NCI-H1417 (cell line): ENCODE data around the gene RBFOX2.
"Not testable (repeated sequence)": the region's sequence is repeated elsewhere in the genome, so short reads cannot be mapped to it uniquely, and the experiment has no call there.

Experiments used
- DNase-seq, 3 experiments: peaks; one replicate each; lab custom pipeline; 2025; lab: John Stamatoyannopoulos, UW

RBFOX2 gene

DNA sequence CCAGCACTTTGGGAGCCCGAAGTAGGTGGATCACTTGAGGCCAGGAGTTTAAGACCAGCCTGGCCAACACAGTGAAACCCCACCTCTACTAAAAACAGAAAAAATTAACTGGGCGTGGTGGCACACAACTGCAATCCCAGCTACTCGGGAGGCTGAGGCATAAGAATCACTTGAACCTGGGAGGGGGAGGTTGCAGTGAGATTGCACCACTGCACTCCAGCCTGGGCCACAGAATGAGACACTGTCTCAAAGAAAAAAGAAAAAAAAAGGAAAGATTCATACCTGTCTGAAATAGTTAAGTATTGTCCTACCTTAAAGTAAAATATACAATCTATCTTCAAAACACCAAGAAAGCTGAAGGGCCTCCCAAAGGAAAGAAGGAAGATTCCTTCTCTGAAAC is 20.1 kb downstream of the RBFOX2 start:
- no peak for DNase-seq

DNA sequence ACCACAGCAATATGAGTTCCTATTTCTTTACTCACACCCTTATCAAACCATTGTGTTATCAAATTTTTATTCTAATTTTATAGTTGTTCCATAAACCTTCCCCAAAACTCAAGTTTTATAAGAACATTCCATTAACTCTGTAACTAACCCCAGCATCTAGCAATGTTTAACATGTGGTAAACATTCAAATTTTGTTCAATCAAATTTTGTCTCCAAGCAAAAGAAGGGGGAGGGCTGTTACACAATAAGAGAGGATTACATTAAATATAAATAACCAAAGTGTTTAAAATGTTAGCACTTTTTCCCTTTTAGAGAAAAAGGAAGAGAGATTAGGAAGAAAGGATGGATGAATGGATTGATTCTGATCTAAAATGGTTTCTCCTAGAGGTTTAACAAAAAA is 20.5 kb downstream of the RBFOX2 start:
- no peak for DNase-seq

DNA sequence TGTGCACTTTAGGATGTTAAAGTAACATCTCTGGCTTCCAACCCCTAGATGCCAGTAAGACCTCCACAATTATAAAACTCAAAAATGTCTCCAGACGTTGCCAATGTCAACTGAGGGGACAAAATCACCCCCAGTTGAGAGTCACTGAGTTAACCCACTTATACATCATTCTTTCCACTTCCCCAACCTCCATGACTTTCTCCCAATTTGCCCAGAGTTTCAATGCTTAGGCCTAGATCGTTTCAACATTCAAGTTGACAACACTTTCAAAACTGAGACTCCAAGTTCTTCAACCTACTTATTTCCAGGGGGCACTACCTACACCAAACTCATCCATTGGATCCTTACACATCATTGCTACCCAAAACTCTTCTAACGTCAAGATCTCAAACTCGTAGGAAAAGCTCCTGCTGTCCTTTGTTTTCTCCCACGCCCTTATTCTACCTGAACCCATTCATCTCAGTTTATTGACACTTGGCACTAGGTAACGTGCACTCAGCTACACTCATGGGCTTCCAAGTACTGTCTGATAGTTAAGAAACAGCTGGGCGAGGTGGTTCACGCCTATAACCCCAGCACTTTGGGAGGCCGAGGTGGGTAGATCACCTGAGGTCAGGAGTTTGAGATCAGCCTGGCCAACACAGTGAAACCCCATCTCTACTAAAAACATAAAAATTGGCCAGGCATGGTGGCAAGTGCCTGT is 24.5 kb downstream of the RBFOX2 start:
- DNase-seq = no peak

DNA sequence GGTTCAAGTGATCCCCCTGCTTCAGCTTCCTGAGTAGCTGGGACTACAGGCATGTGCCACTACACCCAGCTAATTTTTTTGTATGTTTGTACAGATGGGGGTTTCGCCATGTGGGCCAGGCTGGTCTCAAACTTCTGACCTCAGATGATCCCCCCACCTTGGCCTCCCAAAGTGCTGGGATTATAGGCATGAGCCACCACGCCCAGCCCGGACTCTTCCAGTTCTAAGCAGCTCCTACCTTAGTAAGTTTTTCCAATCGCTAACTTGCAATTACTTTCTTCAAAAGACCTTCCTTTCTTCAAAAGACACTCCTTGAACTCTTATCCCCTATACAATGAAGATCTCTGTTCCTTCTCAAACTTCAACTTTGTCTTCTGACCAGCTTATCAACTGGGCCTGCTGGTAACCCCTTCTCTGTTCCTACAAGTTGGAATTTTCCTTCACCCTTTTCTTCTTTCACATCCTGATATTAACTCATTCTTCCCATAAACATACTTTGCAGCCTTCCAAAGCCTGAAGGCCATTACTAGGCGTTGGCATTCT is 25.8 kb downstream of the RBFOX2 start:
- DNase-seq = no peak

DNA sequence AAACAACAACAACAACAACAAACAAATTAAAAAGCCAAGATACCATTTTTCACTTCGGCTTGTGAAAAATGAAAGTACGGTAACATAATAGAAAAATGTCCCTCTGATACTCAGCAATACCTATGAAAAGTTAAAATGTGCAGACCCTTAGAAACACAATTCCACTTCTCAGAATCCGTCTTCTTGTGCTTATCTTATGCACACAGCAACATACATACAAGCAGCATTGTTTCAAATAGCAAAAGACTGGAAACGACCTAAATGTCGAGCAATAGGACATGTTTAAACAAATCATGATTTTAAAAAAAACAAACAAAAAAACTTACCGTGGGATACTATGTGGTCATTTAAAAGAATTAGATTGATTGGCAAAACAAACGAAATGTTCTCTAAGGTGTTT is 26.5 kb downstream of the RBFOX2 start:
- no peak for DNase-seq

- no peak for DNase-seq
Observed at GRCh38 chr22:35998748-35999147, 29.9 kb downstream of the RBFOX2 start.

DNA sequence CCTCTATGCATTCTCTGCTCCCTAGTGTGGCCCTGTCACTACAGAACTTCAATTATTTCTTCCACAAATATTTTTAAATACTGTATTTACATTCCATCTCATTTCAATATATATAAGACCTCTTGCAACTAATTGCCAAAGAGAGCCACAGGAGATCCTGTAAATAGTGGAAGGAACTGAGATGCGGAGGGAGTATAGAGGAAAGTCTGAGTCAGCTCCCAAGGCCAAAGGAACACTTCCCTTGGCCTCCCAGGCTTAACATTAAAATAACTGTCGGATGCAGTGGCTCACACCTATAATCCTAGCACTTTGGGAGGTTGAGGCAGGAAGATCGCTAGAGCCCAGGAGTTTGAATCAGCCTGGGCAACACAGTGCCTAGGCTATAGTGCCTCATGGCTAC is 31.2 kb downstream of the RBFOX2 start:
- DNase-seq = no peak

GRCh38 chr22:35996596-35996995 is 32.0 kb downstream of the RBFOX2 start:
- DNase-seq = no peak

DNA sequence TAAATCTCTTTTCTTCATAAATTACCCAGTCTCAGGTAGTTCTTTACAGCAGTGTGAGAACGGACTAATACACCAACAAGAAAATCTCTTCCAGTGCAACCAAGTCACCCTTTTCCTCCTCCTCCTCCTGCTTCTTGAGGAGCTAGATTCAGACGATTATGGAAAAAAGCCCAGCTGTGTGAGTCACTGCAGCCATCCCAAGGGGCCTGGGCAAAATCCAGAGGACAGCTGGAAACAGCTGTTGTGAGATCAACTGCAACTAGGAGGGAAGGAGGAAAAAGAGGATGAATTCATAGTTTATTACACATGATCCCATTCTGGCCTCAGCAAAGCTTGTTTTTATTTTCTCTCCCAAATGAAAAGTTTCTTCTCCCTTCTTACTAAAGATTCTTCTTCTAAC is 32.9 kb downstream of the RBFOX2 start:
- no peak for DNase-seq

GRCh38 chr22:35995348-35995747 is 33.3 kb downstream of the RBFOX2 start:
- DNase-seq = no peak

- DNase-seq = not testable (repeated sequence)
Observed at GRCh38 chr22:35993727-35994126, 34.9 kb downstream of the RBFOX2 start.

DNA sequence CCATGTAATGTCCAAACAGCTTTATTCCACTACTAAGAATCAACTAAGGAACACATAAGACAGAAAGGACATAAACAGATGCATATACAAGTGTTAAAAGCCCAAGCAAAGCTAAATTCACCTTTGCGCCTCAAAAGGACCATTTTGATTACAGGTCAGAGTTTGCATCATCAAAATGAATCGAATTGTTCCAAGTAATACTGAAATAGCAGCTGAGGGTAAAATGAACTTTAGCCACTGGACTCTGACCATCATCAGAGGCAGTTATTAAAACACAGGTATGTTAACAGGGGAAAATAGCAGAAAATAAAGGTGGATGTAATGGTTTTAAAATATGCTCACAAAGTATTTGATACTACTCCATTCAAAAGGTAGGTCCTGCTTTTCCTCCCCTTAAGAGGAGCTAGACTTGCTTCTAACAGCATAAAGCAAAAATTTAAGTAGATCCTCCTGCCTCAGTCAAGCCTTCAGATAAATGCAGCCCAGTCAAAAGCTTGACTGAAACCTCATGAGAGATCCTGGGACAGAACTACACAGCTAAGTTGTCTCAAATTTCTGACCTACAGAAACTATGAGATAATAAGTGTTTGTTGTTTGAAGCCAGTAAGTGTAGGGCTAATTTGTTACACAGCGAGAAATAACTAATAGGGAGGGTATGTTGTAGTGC is 35.4 kb downstream of the RBFOX2 start:
- no peak for DNase-seq

DNA sequence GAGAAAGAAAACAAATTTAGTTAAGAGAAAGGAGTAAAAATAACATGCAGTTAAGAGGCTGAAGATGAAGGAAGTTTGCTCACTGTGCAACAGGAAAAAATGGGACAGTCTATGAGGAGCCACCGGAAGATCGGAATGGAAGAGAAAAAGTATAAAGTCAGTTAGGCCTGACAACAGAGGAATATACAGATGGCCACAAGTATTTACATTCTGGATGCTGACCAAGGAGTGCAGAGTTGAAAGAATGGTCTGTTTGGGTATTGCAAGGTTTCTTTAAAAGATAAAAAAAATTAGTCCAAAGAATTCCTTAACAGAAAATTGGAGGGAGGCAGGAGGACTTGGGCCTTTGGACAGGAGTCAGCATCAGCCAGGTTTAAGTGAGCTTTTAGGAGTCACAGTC is 37.5 kb downstream of the RBFOX2 start:
- DNase-seq = no peak

- DNase-seq = no peak
Observed at GRCh38 chr22:35988030-35988429, 40.6 kb downstream of the RBFOX2 start.

DNA sequence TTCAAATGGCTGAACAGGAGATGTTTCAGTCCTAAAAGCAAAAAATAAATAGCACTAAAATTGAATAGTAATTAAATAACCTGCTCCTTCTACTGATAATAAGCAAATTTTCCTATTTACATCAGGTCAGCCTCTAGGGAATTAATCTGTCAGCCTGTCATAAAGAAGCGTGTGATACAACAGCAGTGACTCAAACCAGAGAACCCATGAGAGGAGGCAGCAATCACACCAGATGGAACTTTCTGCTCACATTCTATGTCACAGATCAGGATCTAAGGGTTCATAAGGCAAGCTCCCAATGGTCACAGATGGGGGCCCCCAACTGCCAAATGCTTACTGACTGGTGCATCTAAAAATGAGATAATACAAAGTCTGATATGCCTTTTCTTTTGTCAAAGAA is 41.1 kb downstream of the RBFOX2 start:
- DNase-seq = peak in 1 of 3 experiments; percentile 1

- no peak for DNase-seq
Observed at GRCh38 chr22:35986088-35986487, 42.5 kb downstream of the RBFOX2 start.

DNA sequence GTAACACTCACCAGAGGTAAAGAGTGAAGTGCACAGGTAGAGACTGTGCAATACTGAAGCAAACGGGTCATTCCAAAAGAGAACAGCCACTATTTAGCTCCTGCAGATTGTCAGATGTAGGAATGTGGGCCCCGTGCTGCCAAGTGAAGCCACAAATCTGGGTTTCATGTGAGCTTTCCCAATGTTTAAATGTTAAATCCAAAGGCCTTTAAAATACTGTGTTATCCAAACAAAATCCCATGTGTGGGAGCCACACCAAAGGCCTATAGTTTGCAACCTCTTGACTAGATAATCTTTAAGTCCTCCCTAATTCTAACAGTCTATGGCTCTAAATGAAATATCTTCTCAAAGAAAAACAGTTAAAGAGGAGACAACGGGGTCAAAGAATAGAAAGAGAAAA is 43.3 kb downstream of the RBFOX2 start:
- DNase-seq = no peak

- DNase-seq = no peak
Observed at GRCh38 chr22:35984183-35985175, 44.1 kb downstream of the RBFOX2 start.

DNA sequence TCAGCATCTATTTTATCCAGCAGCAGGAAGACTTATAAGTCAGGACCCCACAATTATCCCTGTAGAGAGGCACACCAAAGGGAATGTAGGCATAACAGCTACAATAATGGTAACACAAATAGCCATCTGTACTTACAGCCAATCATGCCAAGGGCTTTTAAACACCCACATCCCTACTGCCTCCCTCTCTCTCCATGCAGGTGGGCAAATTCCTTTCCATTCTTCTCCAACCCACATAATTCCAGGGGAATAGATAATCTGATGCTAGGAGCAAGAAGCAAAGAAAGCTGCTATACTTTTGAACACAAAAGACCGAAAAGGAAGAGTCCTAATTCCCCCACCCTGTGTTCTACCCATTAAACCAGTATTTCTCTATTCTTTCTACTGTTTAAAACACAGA is 46.7 kb downstream of the RBFOX2 start:
- no peak for DNase-seq

DNA sequence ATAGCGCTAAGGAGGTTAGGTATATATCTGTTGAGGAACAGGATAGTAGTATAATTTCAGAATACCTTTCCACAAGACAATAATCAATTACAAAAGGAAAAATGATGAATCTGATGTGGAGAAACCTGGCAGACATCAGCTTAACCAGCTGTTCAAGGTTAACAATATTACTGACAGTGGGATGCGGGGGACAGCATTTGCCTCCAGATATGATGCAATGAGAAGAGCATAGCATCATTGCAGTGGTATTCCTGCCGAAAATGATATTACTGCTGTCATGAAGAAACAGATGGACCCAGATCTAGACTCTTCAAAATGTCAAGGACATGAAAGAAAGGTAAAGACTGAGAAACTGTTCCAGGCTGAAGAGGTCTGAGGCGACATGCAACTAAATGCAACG is 49.7 kb downstream of the RBFOX2 start:
- no peak for DNase-seq

GRCh38 chr22:35978201-35978600 is 50.4 kb downstream of the RBFOX2 start:
- no peak for DNase-seq

DNA sequence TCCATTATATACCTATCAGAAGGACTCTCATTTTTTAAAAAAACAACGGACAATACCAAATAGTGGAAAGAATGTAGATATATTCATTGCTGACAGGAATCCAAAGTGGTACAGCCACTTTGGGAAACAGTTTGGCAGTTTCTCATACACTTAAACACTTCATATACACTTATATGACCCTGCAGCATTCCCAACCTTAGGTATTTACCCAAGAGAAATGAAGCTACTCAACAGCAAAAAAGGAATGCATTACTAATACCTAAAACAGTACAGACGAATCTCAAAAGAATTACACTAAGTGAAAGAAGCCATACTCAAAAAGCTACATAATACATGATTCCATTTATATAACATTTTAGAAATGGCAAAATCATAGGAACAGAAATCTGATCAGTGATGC is 51.5 kb downstream of the RBFOX2 start:
- DNase-seq = no peak
